ENCODE results near the gene APLP2. TPM values are rescaled to one million over a fixed set of nuclear protein-coding genes. Genes with fewer than 3 reads are reported as not detected.

Gene APLP2
- total and polyA plus RNA-seq, 2 of the 13 experiments (the other 11 are each of a cell fraction or from before 2014, with no cell fraction given), result 315 to 594 TPM

DNA sequence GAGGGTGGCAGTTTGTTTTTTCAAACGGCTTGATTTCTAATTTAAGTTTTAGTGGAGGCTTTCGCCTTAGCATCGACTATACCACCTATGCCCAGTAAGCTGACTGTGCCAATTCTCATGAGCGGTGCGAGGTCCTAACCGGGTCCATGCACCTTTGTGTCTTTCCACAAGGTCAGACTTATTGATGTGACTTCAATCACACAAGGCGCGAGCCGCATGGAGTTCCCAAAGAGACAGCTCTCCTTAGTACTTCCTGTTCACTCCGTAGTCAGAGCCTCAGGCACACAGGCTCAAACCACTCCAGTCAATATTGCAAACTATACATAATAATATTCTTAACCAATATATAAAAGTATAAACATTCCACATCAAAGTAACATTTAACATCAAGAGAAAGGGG lies 108.1 kb downstream of the APLP2 start:
- WGBS (ENCODE audit: low lambda C conversion rate), result 88% methylated on average over 10 of the region's 10 CpGs
- BruUV-seq (replicated peaks), result no TSS peak
- Histone ChIP-seq H3K27ac (ENCODE audit: extremely low read length, insufficient read depth, low read length) (no peak overlapping the region), H3K4me3 (replicated peaks in 1 of 3; ENCODE audit: insufficient read depth in 1 of 3, low read depth in 2 of 3, low read length in 3 of 3) (no peak overlapping the region), H3K4me2 (ENCODE audit: low read depth, low read length) (no peak overlapping the region), H3K79me2 (ENCODE audit: insufficient read depth, low read length) (no peaks in the 10 kb centered on the region), H3K4me1 (ENCODE audit: insufficient read depth, low read length) (peaks cover 45% of the 10 kb centered on the region), H2AFZ (ENCODE audit: low read length) (no peak overlapping the region), H3K27me3 (ENCODE audit: control insufficient read depth in 1 of 2, insufficient read depth in 2 of 2, low read length in 2 of 2) (no peaks in the 10 kb centered on the region), H3K9ac (ENCODE audit: insufficient read depth, low read depth, low read length) (no peak overlapping the region), H3K9me3 (ENCODE audit: low read length) (no peaks in the 10 kb centered on the region; the same call in 1 of the 2 replicates), H3K36me3 (replicated peaks in 1 of 2; ENCODE audit: control insufficient read depth in 1 of 2, insufficient read depth in 2 of 2, low read length in 2 of 2) (no peaks in the 10 kb centered on the region), H4K20me1 (ENCODE audit: insufficient read depth, low read length) (no peaks in the 10 kb centered on the region)
- POLR2A ChIA-PET, result no interaction called here
- no peak for DNase-seq (ENCODE audit: low spot score)
- CTCF ChIA-PET (ENCODE audit: low intra/inter-chr PET ratio, low total read pairs), result no interaction called here
- intact Hi-C loops (cut with micrococcal nuclease; ENCODE audit: unreplicated experiment), result no loop called here
- in situ Hi-C loops (cut with HindIII; ENCODE audit: extremely low pct_ligation_motif_present, low pct_unique_long_range_greater_than_20kb), result no loop called here
- TF ChIP-seq NR1H2 (CRISPR knock-in tag; IDR thresholded peaks at IDR 0.05; ENCODE audit: borderline replicate concordance, low read depth) (no peak), ZBTB33 (CRISPR knock-in tag; IDR thresholded peaks at IDR 0.05) (0 out of 2 replicates have a peak, but pooled peaks have one; percentile 30), LRRFIP1 (CRISPR knock-in tag; conservative IDR thresholded peaks at IDR 0.05) (no peak)
- TF ChIP-seq, protein P1, sequence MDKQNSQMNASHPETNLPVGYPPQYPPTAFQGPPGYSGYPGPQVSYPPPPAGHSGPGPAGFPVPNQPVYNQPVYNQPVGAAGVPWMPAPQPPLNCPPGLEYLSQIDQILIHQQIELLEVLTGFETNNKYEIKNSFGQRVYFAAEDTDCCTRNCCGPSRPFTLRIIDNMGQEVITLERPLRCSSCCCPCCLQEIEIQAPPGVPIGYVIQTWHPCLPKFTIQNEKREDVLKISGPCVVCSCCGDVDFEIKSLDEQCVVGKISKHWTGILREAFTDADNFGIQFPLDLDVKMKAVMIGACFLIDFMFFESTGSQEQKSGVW (CRISPR knock-in tag; IDR thresholded peaks at IDR 0.05; ENCODE audit: borderline replicate concordance), result no peak
- no peak for FAIRE-seq
- no peak for ATAC-seq

All from HepG2 (cell line).